Left colon (tissue), 2 donors: ENCODE data around the gene ZNF541. TPM values are rescaled to one million over a fixed set of nuclear protein-coding genes. Genes with fewer than 3 reads are reported as not detected.

Source experiments
- total RNA-seq, 2 donors: library from RNA; stranded (reverse); fragmentation: NEBNext Ultra II Directional; extraction: Animal tissue kit (Norgen Biotek cat#: 25700); gene quantifications; one replicate each; pipeline ENCODE4 v1.2.1, GENCODE V29; 2021
- donor health status: DM: no; HTN: no; CAD: no.
- donor health status: DM: yes; HTN: yes; CAD: no.

ZNF541 gene
- total RNA-seq, 2 donors from 2014 or later, result 0.11 TPM; not detected in 1

Other genes with a start within 250 kb of the ZNF541 start
- 1 to 10 TPM in 1 of 2 donors, under 1 TPM in 1; 0.46 to 2.3 TPM for gene C5AR2, start 241.0 kb downstream of the ZNF541 start, total RNA-seq
- 10 to 100 TPM in 1 of 2 donors, 1 to 10 TPM in 1; 8.5 to 10.6 TPM for gene DHX34, start 223.8 kb downstream of the ZNF541 start, total RNA-seq
- gene MEIS3, start 153.6 kb downstream of the ZNF541 start, total RNA-seq, result 1 to 10 TPM; 2.5 to 2.7 TPM
- 1 to 10 TPM in 1 of 2 donors, under 1 TPM in 1; 0.09 to 2.2 TPM for gene SLC8A2, start 101.3 kb downstream of the ZNF541 start, total RNA-seq
- gene KPTN, start 88.9 kb downstream of the ZNF541 start, total RNA-seq, result 1 to 10 TPM; 4.6 to 6.0 TPM
- gene NAPA, start 58.1 kb downstream of the ZNF541 start, total RNA-seq, result 100 to 1,000 TPM; 122 to 130 TPM
- 10 to 100 TPM; 14.9 to 16.8 TPM for gene BICRA, start 36.0 kb upstream of the ZNF541 start, total RNA-seq
- gene EHD2, start 140.3 kb upstream of the ZNF541 start, total RNA-seq, result 10 to 100 TPM in 1 of 2 donors, 1 to 10 TPM in 1; 9.6 to 29.6 TPM
- 100 to 1,000 TPM; 260 to 285 TPM for gene NOP53, start 172.4 kb upstream of the ZNF541 start, total RNA-seq
- 100 to 1,000 TPM; 274 to 323 TPM for gene SELENOW, start 205.6 kb upstream of the ZNF541 start, total RNA-seq
- gene TPRX1, start 231.4 kb upstream of the ZNF541 start, total RNA-seq, result not detected
- gene CRX, start 248.8 kb upstream of the ZNF541 start, total RNA-seq, result not detected